HL-60 (cell line): ENCODE results near the gene PLA2G4D.

Experiments used
- CTCF ChIP-seq: IDR thresholded peaks from one replicate; pipeline ENCODE4 v1.5.1; 2011; ENCODE audit warnings: low read length, control low read depth, inconsistent platforms; ENCODE audit not compliant: insufficient read depth
- GABPA ChIP-seq: IDR thresholded peaks from 2 replicates; pipeline ENCODE4 v1.6.1; 2012; ENCODE audit warnings: low read depth

GRCh38 chr15:42107473-42107872 is 13.1 kb upstream of the PLA2G4D start:
- TF ChIP-seq CTCF (no peak), GABPA (no peak)
